Chondrocyte (in vitro differentiated cells): ENCODE measurements around the gene CHRDL1. TPM values are rescaled to one million over a fixed set of nuclear protein-coding genes. Genes with fewer than 3 reads are reported as not detected.

Source experiments
- DNase-seq: peaks from one replicate; pipeline ENCODE4 v3.0.0; 2021; ENCODE audit warnings: mixed read lengths, low spot score
- H3K27ac Mint-ChIP-seq: one replicate; pipeline ENCODE4 v1.8.0; 2021; ENCODE audit warnings: mild to moderate bottlenecking, moderate library complexity, mixed read lengths; ENCODE audit not compliant: unreplicated experiment
- H3K27me3 Mint-ChIP-seq: 2 replicates; pipeline ENCODE4 v1.8.0; 2021; ENCODE audit warnings: low read depth, mixed read lengths
- H3K36me3 Mint-ChIP-seq: 2 replicates; pipeline ENCODE4 v1.8.0; 2021; ENCODE audit warnings: low read depth, mixed read lengths
- H3K4me1 Mint-ChIP-seq: 2 replicates; pipeline ENCODE4 v1.8.0; 2021; ENCODE audit warnings: low read depth, mild to moderate bottlenecking, mixed read lengths
- H3K4me3 Mint-ChIP-seq: one replicate; pipeline ENCODE4 v1.8.0; 2021; ENCODE audit warnings: mild to moderate bottlenecking, moderate library complexity, mixed read lengths; ENCODE audit not compliant: unreplicated experiment
- H3K9me3 Mint-ChIP-seq: 2 replicates; pipeline ENCODE4 v1.8.0; 2021; ENCODE audit warnings: low read depth, mixed read lengths
- CTCF ChIP-seq: fragments of 200-600 bp; sonication (generic); IDR thresholded peaks from 2 replicates; pipeline ENCODE4 v1.5.0; 2021; ENCODE audit warnings: antibody characterized with exemption, mild to moderate bottlenecking, moderate library complexity
- total RNA-seq: library from RNA; stranded (reverse); gene quantifications from 3 replicates; pipeline ENCODE4 v1.2.1, GENCODE V29; 2021

Gene CHRDL1
- total RNA-seq, 1 donor from 2014 or later = 1.2 TPM

GRCh38 chrX:110706446-110706845 is 89.2 kb downstream of the CHRDL1 start:
- no peak overlapping the region for H3K4me3 Mint-ChIP-seq
- no peaks in the 10 kb centered on the region for H3K36me3 Mint-ChIP-seq
- no peak overlapping the region for H3K27ac Mint-ChIP-seq
- peaks cover 5% of the 10 kb centered on the region for H3K27me3 Mint-ChIP-seq
- H3K4me1 Mint-ChIP-seq = no peaks in the 10 kb centered on the region
- no peak for TF ChIP-seq CTCF
- no peak for DNase-seq
- H3K9me3 Mint-ChIP-seq = peaks cover 10% of the 10 kb centered on the region

- no peak for DNase-seq
- Mint-ChIP-seq H3K27ac (no peak overlapping the region), H3K9me3 (peaks cover 10% of the 10 kb centered on the region), H3K27me3 (peaks cover 2% of the 10 kb centered on the region), H3K4me1 (no peaks in the 10 kb centered on the region), H3K4me3 (no peak overlapping the region), H3K36me3 (no peaks in the 10 kb centered on the region)
- TF ChIP-seq CTCF = no peak
Measured at GRCh38 chrX:110703641-110704040, 92.0 kb downstream of the CHRDL1 start.

- no peak overlapping the region for H3K4me3 Mint-ChIP-seq
- H3K27me3 Mint-ChIP-seq = peaks cover 3% of the 10 kb centered on the region
- no peak overlapping the region for H3K27ac Mint-ChIP-seq
- TF ChIP-seq CTCF = no peak
- no peaks in the 10 kb centered on the region for H3K36me3 Mint-ChIP-seq
- DNase-seq = no peak
- no peaks in the 10 kb centered on the region for H3K9me3 Mint-ChIP-seq
- H3K4me1 Mint-ChIP-seq = no peaks in the 10 kb centered on the region
Measured at GRCh38 chrX:110699109-110699508, 96.5 kb downstream of the CHRDL1 start.

- Mint-ChIP-seq H3K4me3 (no peak overlapping the region), H3K27me3 (peaks cover 3% of the 10 kb centered on the region), H3K4me1 (no peaks in the 10 kb centered on the region), H3K9me3 (no peaks in the 10 kb centered on the region), H3K27ac (no peak overlapping the region), H3K36me3 (no peaks in the 10 kb centered on the region)
- no peak for TF ChIP-seq CTCF
- no peak for DNase-seq
Measured at GRCh38 chrX:110698696-110699095, 96.9 kb downstream of the CHRDL1 start.

GRCh38 chrX:110692866-110693265 is 102.8 kb downstream of the CHRDL1 start:
- H3K4me3 Mint-ChIP-seq = no peak overlapping the region
- DNase-seq = no peak
- no peak overlapping the region for H3K27ac Mint-ChIP-seq
- peaks cover 3% of the 10 kb centered on the region for H3K27me3 Mint-ChIP-seq
- no peaks in the 10 kb centered on the region for H3K9me3 Mint-ChIP-seq
- H3K36me3 Mint-ChIP-seq = no peaks in the 10 kb centered on the region
- no peak for TF ChIP-seq CTCF
- no peaks in the 10 kb centered on the region for H3K4me1 Mint-ChIP-seq
